ENCODE data around the gene PRR35. TPM values are rescaled to one million over a fixed set of nuclear protein-coding genes. Genes with fewer than 3 reads are reported as not detected.

Gene PRR35
- total RNA-seq, 2 donors from 2014 or later: 0.42 TPM; not detected in 1

GRCh38 chr16:544517-544916 is 15.7 kb upstream of the PRR35 start:
- no peak for DNase-seq (ENCODE audit: low spot score)
- Histone ChIP-seq H3K27ac (no peak overlapping the region), H3K4me1 (ENCODE audit: control insufficient read depth in 1 of 2, low read depth in 2 of 2) (no peaks in the 10 kb centered on the region), H3K4me3 (no peak overlapping the region), H3K27me3 (replicated peaks; ENCODE audit: insufficient read depth) (no peaks in the 10 kb centered on the region), H3K36me3 (peaks cover 5% of the 10 kb centered on the region), H3K9me3 (no peaks in the 10 kb centered on the region)
- no peak for TF ChIP-seq CTCF (IDR thresholded peaks at IDR 0.05)
- ATAC-seq (ENCODE audit: insufficient number of reproducible peaks, low FRiP score, low read depth): no peak

- TF ChIP-seq CTCF (IDR thresholded peaks at IDR 0.05): peak; percentile 23
- DNase-seq (ENCODE audit: low spot score) (no peak), ATAC-seq (ENCODE audit: insufficient number of reproducible peaks, low FRiP score, low read depth) (no peak)
- no peaks in the 10 kb centered on the region for H3K4me1 ChIP-seq (ENCODE audit: control insufficient read depth in 1 of 2, low read depth in 2 of 2)
- no peak overlapping the region for H3K4me3 ChIP-seq
- H3K27me3 ChIP-seq (replicated peaks; ENCODE audit: insufficient read depth): no peaks in the 10 kb centered on the region
- H3K9me3 ChIP-seq: no peaks in the 10 kb centered on the region
- no peak overlapping the region for H3K27ac ChIP-seq
- peaks cover 6% of the 10 kb centered on the region for H3K36me3 ChIP-seq
Observed at GRCh38 chr16:546909-547770, 13.1 kb upstream of the PRR35 start.

DNA sequence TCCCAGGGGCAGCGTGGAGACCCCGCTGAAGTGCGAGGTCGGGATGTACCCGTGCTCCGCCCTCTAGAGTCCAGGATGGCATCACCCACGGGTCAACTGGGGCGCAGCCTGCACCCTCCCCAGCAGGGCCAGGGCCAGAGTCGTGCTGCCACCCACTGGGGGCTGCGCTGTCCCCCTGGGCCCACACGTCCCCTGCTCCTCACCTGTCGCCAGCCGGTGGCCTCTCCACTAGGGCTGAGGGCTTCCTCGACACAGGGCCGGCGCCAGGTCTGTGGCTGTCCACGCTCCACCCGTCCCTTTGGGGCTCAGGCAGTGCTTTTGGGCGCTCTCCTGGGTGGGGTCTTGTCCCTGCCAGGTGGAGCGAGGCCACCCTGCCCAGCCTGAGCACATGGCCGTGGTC is 11.6 kb upstream of the PRR35 start:
- Histone ChIP-seq H3K27me3 (replicated peaks; ENCODE audit: insufficient read depth) (no peaks in the 10 kb centered on the region), H3K4me3 (no peak overlapping the region), H3K4me1 (ENCODE audit: control insufficient read depth in 1 of 2, low read depth in 2 of 2) (no peaks in the 10 kb centered on the region), H3K36me3 (peaks cover 12% of the 10 kb centered on the region), H3K27ac (no peak overlapping the region), H3K9me3 (no peaks in the 10 kb centered on the region)
- TF ChIP-seq CTCF (IDR thresholded peaks at IDR 0.05): no peak
- ATAC-seq (ENCODE audit: insufficient number of reproducible peaks, low FRiP score, low read depth) (no peak), DNase-seq (ENCODE audit: low spot score) (no peak)

DNA sequence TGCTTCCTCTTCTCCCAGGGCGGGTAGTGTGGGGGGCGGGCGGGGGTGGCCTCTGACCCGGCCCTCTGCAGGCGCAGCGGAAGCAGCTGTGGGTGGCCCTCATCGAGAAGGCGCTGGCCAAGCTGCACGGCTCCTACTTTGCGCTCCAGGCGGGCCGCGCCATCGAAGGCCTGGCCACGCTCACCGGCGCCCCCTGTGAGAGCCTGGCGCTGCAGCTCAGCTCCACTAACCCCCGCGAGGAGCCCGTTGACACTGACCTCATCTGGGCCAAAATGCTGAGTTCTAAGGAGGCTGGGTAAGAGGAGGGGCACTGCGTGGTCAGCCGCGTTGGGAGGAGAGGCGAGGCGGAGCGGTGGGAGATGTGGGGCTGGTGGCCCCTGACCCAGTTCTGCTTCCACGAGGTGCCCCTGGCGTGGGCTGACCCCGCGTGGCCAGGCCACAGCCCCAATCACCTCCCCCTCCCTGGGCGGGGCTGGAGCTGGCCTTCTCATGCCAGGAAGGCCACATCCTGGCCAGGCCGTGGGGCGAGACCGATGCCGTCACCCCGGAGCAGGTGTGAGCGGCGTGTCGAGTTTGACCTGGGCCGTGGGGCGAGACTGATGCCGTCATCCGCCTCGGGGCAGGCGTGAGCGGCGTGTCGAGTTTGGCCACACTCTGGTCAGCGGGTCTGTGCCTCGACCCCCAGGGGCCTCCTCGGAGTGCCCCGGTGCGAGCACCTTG is 10.5 kb upstream of the PRR35 start:
- Histone ChIP-seq H3K36me3 (peaks cover 12% of the 10 kb centered on the region), H3K27ac (no peak overlapping the region), H3K4me1 (ENCODE audit: control insufficient read depth in 1 of 2, low read depth in 2 of 2) (no peaks in the 10 kb centered on the region), H3K9me3 (no peaks in the 10 kb centered on the region), H3K27me3 (replicated peaks; ENCODE audit: insufficient read depth) (no peaks in the 10 kb centered on the region), H3K4me3 (no peak overlapping the region)
- no peak for TF ChIP-seq CTCF (IDR thresholded peaks at IDR 0.05)
- no peak for DNase-seq (ENCODE audit: low spot score)
- ATAC-seq (ENCODE audit: insufficient number of reproducible peaks, low FRiP score, low read depth): no peak

GRCh38 chr16:551210-551609 is 9.0 kb upstream of the PRR35 start:
- TF ChIP-seq CTCF (IDR thresholded peaks at IDR 0.05): no peak
- ATAC-seq (ENCODE audit: insufficient number of reproducible peaks, low FRiP score, low read depth) (no peak), DNase-seq (ENCODE audit: low spot score) (no peak)
- Histone ChIP-seq H3K4me1 (ENCODE audit: control insufficient read depth in 1 of 2, low read depth in 2 of 2) (no peaks in the 10 kb centered on the region), H3K27me3 (replicated peaks; ENCODE audit: insufficient read depth) (no peaks in the 10 kb centered on the region), H3K36me3 (peaks cover 12% of the 10 kb centered on the region), H3K4me3 (no peak overlapping the region), H3K27ac (no peak overlapping the region), H3K9me3 (no peaks in the 10 kb centered on the region)

All from thoracic aorta (tissue), 2 donors.